Mucosa of gallbladder (tissue), 1 donor: ENCODE results near the gene ZBTB17. TPM values are rescaled to one million over a fixed set of nuclear protein-coding genes. Genes with fewer than 3 reads are reported as not detected.
"Not testable (repeated sequence)": the region's sequence is repeated elsewhere in the genome, so short reads cannot be mapped to it uniquely, and the experiment has no call there.

Experiments used
- DNase-seq: peaks from one replicate; pipeline ENCODE4 v3.0.0-alpha.2; 2020; ENCODE audit warnings: low spot score
- total RNA-seq: library from RNA; stranded (reverse); gene quantifications from one replicate; pipeline ENCODE4 v1.2.1, GENCODE V29; 2021
- donor health status: DM: no; HTN: no; CAD: no.

ZBTB17 gene
- 41.3 TPM for total RNA-seq

GRCh38 chr1:15975805-15976680, at the start of gene ZBTB17:
ZBTB17 (minus strand) TSS chr1:15976101; CDS start chr1:15948495, 27,606 bp downstream.
- DNase-seq: peak; percentile 95

GRCh38 chr1:16023050-16023653, 47.3 kb upstream of the ZBTB17 start:
- DNase-seq: no peak

GRCh38 chr1:16022393-16022792, 46.5 kb upstream of the ZBTB17 start:
- no peak for DNase-seq

- no peak for DNase-seq
Observed at GRCh38 chr1:16021681-16022080, 45.8 kb upstream of the ZBTB17 start, which contains the start of gene CLCNKA. CLCNKA (plus strand) TSS chr1:16022036; CDS start chr1:16022620, 584 bp downstream.

- not testable (repeated sequence) for DNase-seq
Observed at GRCh38 chr1:16020878-16021277, 45.0 kb upstream of the ZBTB17 start.

- DNase-seq: no peak
Observed at GRCh38 chr1:16020325-16020724, 44.4 kb upstream of the ZBTB17 start.

GRCh38 chr1:16019644-16020277, 43.9 kb upstream of the ZBTB17 start:
- no peak for DNase-seq

GRCh38 chr1:16018749-16019643, 43.1 kb upstream of the ZBTB17 start:
- DNase-seq: no peak

GRCh38 chr1:16018308-16018707, 42.4 kb upstream of the ZBTB17 start:
- no peak for DNase-seq

- peak; percentile 80 for DNase-seq
Observed at GRCh38 chr1:16017461-16018303, 41.8 kb upstream of the ZBTB17 start, which contains the start of gene HSPB7. HSPB7 (minus strand) TSS chr1:16018043; CDS start chr1:16017963, 80 bp downstream.

GRCh38 chr1:16017076-16017460, 41.2 kb upstream of the ZBTB17 start:
- no peak for DNase-seq

- DNase-seq: no peak
Observed at GRCh38 chr1:16015960-16016901, 40.3 kb upstream of the ZBTB17 start.

- no peak for DNase-seq
Observed at GRCh38 chr1:16015491-16015890, 39.6 kb upstream of the ZBTB17 start.

- DNase-seq: no peak
Observed at GRCh38 chr1:16014509-16015482, 38.9 kb upstream of the ZBTB17 start.

GRCh38 chr1:16013908-16014258, 38.0 kb upstream of the ZBTB17 start:
- DNase-seq: no peak

GRCh38 chr1:16013220-16013907, 37.5 kb upstream of the ZBTB17 start:
- DNase-seq: peak; percentile 39

GRCh38 chr1:16012590-16013219, 36.8 kb upstream of the ZBTB17 start:
- peak; percentile 57 for DNase-seq
